GM12873 (cell line): ENCODE results near the gene DSCAML1.

Experiments
- CTCF ChIP-seq: IDR thresholded peaks from 2 replicates; pipeline ENCODE4 v1.5.1; 2012; ENCODE audit warnings: low read depth, mild to moderate bottlenecking, moderate library complexity, low read length, control low read depth; ENCODE audit not compliant: insufficient read depth; ENCODE audit errors: missing control alignments

The DSCAML1 gene

DNA sequence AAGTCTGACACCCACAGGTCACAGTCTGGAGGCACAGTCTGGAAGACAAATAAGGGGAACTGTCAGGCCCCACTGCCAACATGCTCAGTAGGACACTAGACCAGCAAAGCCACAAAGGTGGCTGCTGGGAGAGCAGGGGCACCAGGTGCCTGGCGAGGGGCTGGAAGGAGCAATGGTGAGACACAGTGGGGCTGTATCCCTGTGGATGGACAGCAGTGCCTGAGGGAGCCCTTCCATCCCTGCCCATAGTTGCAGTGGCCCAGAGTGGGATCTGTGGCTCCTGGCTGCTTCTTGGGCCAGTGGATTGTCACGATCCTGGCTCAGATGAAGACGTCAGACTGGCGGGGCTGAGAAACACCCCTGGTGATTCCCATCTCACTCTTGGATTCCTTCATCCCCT lies 154.6 kb downstream of the DSCAML1 start:
- TF ChIP-seq CTCF, result no peak

- TF ChIP-seq CTCF, result no peak
Observed at GRCh38 chr11:117641008-117641915, 155.8 kb downstream of the DSCAML1 start.

DNA sequence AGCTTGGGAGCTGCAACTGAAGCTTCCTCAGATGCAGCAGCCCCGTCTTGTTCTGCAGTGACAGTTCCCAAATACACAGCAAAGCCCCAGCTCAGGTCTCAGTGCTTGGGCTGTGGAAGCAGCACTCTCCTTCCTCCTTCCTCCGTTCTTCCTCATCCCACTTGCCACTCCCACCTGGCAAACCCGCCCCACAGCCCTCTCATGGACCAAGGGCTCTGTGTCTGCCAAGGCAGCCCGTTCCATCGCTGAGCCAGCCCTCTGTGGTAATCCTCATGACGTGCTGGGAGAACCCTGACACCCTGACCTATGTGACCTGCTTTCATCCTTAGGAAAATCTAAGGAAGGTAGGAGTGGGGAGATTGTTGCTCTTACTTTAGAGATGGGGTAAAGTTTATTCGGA lies 157.0 kb downstream of the DSCAML1 start:
- no peak for TF ChIP-seq CTCF

- no peak for TF ChIP-seq CTCF
Observed at GRCh38 chr11:117639601-117640000, 157.4 kb downstream of the DSCAML1 start.

GRCh38 chr11:117638911-117639543 lies 158.0 kb downstream of the DSCAML1 start:
- no peak for TF ChIP-seq CTCF

- no peak for TF ChIP-seq CTCF
Observed at GRCh38 chr11:117634756-117635603, 162.0 kb downstream of the DSCAML1 start.
